ENCODE data around the gene RAPGEF4.

DNA sequence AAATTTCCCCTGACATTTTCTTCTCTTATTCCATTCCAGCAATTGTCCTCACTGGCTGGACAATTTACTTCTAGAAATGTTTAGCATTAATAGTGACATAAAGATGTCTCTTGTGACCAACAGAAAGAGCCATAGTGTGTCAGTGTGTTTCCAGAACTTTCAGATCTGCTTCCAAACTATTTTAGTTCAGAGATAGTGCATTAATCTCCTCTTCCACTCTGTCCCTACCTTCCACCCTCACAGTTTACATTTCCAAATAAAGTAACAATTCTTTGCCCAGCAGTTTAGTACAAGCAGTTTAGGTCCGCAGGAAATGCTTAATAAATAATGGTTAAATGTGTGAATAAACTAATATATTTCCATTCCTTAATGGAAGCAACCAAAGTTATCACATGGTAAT lies 24.5 kb upstream of the RAPGEF4 start:
- TF ChIP-seq, protein P1, sequence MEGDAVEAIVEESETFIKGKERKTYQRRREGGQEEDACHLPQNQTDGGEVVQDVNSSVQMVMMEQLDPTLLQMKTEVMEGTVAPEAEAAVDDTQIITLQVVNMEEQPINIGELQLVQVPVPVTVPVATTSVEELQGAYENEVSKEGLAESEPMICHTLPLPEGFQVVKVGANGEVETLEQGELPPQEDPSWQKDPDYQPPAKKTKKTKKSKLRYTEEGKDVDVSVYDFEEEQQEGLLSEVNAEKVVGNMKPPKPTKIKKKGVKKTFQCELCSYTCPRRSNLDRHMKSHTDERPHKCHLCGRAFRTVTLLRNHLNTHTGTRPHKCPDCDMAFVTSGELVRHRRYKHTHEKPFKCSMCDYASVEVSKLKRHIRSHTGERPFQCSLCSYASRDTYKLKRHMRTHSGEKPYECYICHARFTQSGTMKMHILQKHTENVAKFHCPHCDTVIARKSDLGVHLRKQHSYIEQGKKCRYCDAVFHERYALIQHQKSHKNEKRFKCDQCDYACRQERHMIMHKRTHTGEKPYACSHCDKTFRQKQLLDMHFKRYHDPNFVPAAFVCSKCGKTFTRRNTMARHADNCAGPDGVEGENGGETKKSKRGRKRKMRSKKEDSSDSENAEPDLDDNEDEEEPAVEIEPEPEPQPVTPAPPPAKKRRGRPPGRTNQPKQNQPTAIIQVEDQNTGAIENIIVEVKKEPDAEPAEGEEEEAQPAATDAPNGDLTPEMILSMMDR (conservative IDR thresholded peaks at IDR 0.05; ENCODE audit: low read length) = no peak
- no peak for TF ChIP-seq EZH2phosphoT487 (IDR thresholded peaks at IDR 0.05; ENCODE audit: borderline replicate concordance)
